IMR-90 (cell line): ENCODE data around the gene TMEM176B. TPM values are rescaled to one million over a fixed set of nuclear protein-coding genes. Genes with fewer than 3 reads are reported as not detected.

Experiments
- ATAC-seq: fragments of 200-7000 bp; cut with Tn5 transposase; 2 replicates; pipeline ENCODE4 v1.9.1; 2020; ENCODE audit warnings: low read depth, mild to moderate bottlenecking, moderate library complexity
- BruUV-seq: library from RNA; stranded (reverse); fragments of 400-500 nt; replicated peaks from 2 replicates; lab custom pipeline; 2021; lab: Mats Ljungman, UMichigan
- CTCF ChIA-PET: fragments of 300-600 bp; formaldehyde crosslinking; extraction: SDS; loops from one replicate; lab custom pipeline; 2021; ENCODE audit warnings: antibody characterized with exemption; lab: Yijun Ruan, JAX
- POLR2A ChIA-PET: fragments of 300-600 bp; sonication (Branson Sonifier 250); formaldehyde crosslinking; loops from one replicate; lab custom pipeline; 2022; ENCODE audit warnings: antibody characterized with exemption; ENCODE audit not compliant: unreplicated experiment; lab: Charles Lee
- DNase-seq: peaks from one replicate; pipeline ENCODE4 v3.0.0; 2013
- H2AFZ ChIP-seq: replicated peaks from 2 replicates; pipeline ENCODE3; 2013; ENCODE audit warnings: low read length, mild to moderate bottlenecking; ENCODE audit not compliant: poor library complexity
- H2AK5ac ChIP-seq: 2 replicates; pipeline ENCODE4 v1.6.1; 2013; ENCODE audit warnings: low read depth, low read length, inconsistent platforms
- H2AK9ac ChIP-seq: replicated peaks from 2 replicates; pipeline ENCODE3; 2013; ENCODE audit warnings: mild to moderate bottlenecking, low read depth, low read length, moderate library complexity; ENCODE audit not compliant: poor library complexity
- H2BK120ac ChIP-seq: 2 replicates; pipeline ENCODE4 v1.6.1; 2013; ENCODE audit warnings: low read depth, low read length, inconsistent platforms
- H2BK15ac ChIP-seq: 3 replicates; pipeline ENCODE4 v1.6.1; 2013; ENCODE audit warnings: low read depth, low read length, inconsistent platforms
- H2BK20ac ChIP-seq: 2 replicates; pipeline ENCODE4 v1.6.1; 2013; ENCODE audit warnings: low read depth, mild to moderate bottlenecking, inconsistent platforms, low read length, moderate library complexity
- H2BK5ac ChIP-seq: 2 replicates; pipeline ENCODE4 v1.6.1; 2013; ENCODE audit warnings: mild to moderate bottlenecking, low read depth, low read length, inconsistent platforms; ENCODE audit not compliant: poor library complexity, severe bottlenecking
- H3K14ac ChIP-seq: replicated peaks from 2 replicates; pipeline ENCODE4 v1.6.1; 2013; ENCODE audit warnings: low read depth, low read length, inconsistent platforms
- H3K18ac ChIP-seq: 2 replicates; pipeline ENCODE4 v1.6.1; 2013; ENCODE audit warnings: low read depth, low read length, control low read depth
- H3K23ac ChIP-seq: 2 replicates; pipeline ENCODE4 v1.6.1; 2013; ENCODE audit warnings: low read depth, low read length, inconsistent platforms
- H3K27ac ChIP-seq: 2 replicates; pipeline ENCODE4 v1.5.1; 2013; ENCODE audit warnings: mild to moderate bottlenecking, control low read depth, low read length; ENCODE audit not compliant: insufficient read depth
- H3K27me3 ChIP-seq: 2 replicates; pipeline ENCODE4 v1.6.1; 2013; ENCODE audit warnings: low read length; ENCODE audit not compliant: control insufficient read depth, insufficient read depth
- H3K36me3 ChIP-seq: 2 replicates; pipeline ENCODE4 v1.6.1; 2013; ENCODE audit warnings: low read length, mixed read lengths; ENCODE audit not compliant: control insufficient read depth, insufficient read depth
- H3K4ac ChIP-seq: 2 replicates; pipeline ENCODE4 v1.6.1; 2013; ENCODE audit warnings: low read depth, low read length, inconsistent platforms
- H3K4me1 ChIP-seq: 2 replicates; pipeline ENCODE4 v1.6.1; 2013; ENCODE audit warnings: low read length, mixed read lengths; ENCODE audit not compliant: control insufficient read depth, insufficient read depth
- H3K4me2 ChIP-seq: 2 replicates; pipeline ENCODE4 v1.6.1; 2013; ENCODE audit warnings: low read depth, mild to moderate bottlenecking, control low read depth, low read length, moderate library complexity
- H3K4me3 ChIP-seq: 2 replicates; pipeline ENCODE4 v1.5.1; 2013; ENCODE audit warnings: low read depth, mild to moderate bottlenecking, control low read depth, low read length, moderate library complexity; ENCODE audit not compliant: insufficient read depth
- H3K56ac ChIP-seq: 2 replicates; pipeline ENCODE4 v1.6.1; 2013; ENCODE audit warnings: low read length, inconsistent platforms; ENCODE audit not compliant: insufficient read depth; ENCODE audit errors: extremely low read depth
- H3K79me1 ChIP-seq, 2 experiments: 2 replicates each; pipeline ENCODE4 v1.6.1; 2013; ENCODE audit warnings: low read length in 2 of 2, inconsistent platforms in 1 of 2, low read depth in 1 of 2
- H3K9ac ChIP-seq: 2 replicates; pipeline ENCODE4 v1.6.1; 2013; ENCODE audit warnings: low read depth, low read length, control low read depth
- H3K9me1 ChIP-seq: 2 replicates; pipeline ENCODE4 v1.6.1; 2013; ENCODE audit warnings: low read length, inconsistent platforms; ENCODE audit not compliant: insufficient read depth
- H3K9me3 ChIP-seq: 2 replicates; pipeline ENCODE4 v1.6.1; 2013; ENCODE audit warnings: low read length; ENCODE audit not compliant: control insufficient read depth, insufficient read depth
- H4K20me1 ChIP-seq: 2 replicates; pipeline ENCODE4 v1.6.1; 2013; ENCODE audit warnings: low read length, inconsistent platforms; ENCODE audit not compliant: insufficient read depth
- H4K5ac ChIP-seq: 2 replicates; pipeline ENCODE4 v1.6.1; 2013; ENCODE audit warnings: mild to moderate bottlenecking, low read depth, low read length, control low read depth
- H4K8ac ChIP-seq, 2 experiments: 2 replicates each; pipeline ENCODE4 v1.6.1; 2013; ENCODE audit warnings: low read depth in 2 of 2, low read length in 2 of 2, control low read depth in 1 of 2, inconsistent platforms in 1 of 2
- H4K91ac ChIP-seq: 2 replicates; pipeline ENCODE4 v1.6.1; 2013; ENCODE audit warnings: low read depth, low read length, inconsistent platforms; ENCODE audit not compliant: insufficient read depth
- NFE2L2 ChIP-seq: fragments of 150-350 bp; IDR thresholded peaks from 2 replicates; pipeline ENCODE4 v1.6.1; 2016; ENCODE audit warnings: low read depth, mild to moderate bottlenecking, low read length
- WGBS, 2 experiments: methylation state at CpG; one replicate each; pipeline versions ENCODE4 v1.1.5 to v1.1.7; 2013; ENCODE audit warnings: missing lambda C conversion rate in 2 of 2; ENCODE audit not compliant: insufficient read length in 1 of 2; ENCODE audit errors: extremely low coverage in 2 of 2; 5-methylcytosine and 5-hydroxymethylcytosine counted together
- dilution Hi-C: fragments of 300-500 bp; cut with HindIII; formaldehyde crosslinking; loops from one replicate; pipeline ENCODE4 v1.14.3; 2018; ENCODE audit warnings: low sequenced_read_pairs; ENCODE audit not compliant: unreplicated experiment
- in situ Hi-C: fragments of 300-500 bp; cut with MboI; formaldehyde crosslinking; loops from 3 replicates; pipeline ENCODE4 v1.14.3; 2019; ENCODE audit warnings: low sequenced_read_pairs, inconsistent platforms, mixed read lengths
- intact Hi-C: fragments of 100-400 bp; cut with micrococcal nuclease; formaldehyde crosslinking; loops from 2 replicates; pipeline ENCODE4 v1.10.0; 2022
- polyA plus RNA-seq, 3 experiments: library from polyadenylated mRNA; depleted of rRNA; stranded (reverse); fragments of >200 nt; gene quantifications; 2 replicates each; pipeline ENCODE4 v1.2.3, GENCODE V29; 2012; ENCODE audit warnings: low replicate concordance in 1 of 3
- total RNA-seq: library from RNA; depleted of rRNA; stranded (reverse); fragments of >200 nt; gene quantifications from 2 replicates; pipeline ENCODE4 v1.2.3, GENCODE V29; 2012

TMEM176B gene
- total and polyA plus RNA-seq, 2 of the 4 experiments (the other 2 are of a cell fraction): not detected

DNA sequence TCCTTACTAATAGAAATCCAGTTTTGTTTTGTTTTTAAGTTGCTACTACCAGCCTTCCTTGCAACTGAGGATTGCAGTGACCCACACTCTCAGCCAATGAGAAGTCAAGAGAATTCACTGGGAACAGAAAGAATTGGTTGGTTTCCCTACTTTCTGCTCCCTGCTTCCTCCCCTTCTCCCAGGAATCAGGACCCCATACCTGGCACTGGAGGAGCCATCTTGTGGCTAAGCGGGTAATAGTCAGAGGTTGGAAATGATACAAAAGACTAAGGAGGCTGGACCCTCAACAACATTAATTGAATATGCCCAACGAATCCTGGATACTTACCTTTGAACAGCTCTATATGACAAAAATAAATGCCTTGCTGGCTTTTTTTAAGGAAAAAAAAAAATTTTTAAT, 6.7 kb upstream of the TMEM176B start:
- no peaks in the 10 kb centered on the region for H3K4me1 ChIP-seq

More for the DNA sequence above, 6.7 kb upstream of the TMEM176B start:
- Histone ChIP-seq H3K27ac (no peak overlapping the region), H3K4me2 (no peak overlapping the region), H4K91ac (no peak overlapping the region), H3K79me1 (no peaks in the 10 kb centered on the region), H2AFZ (no peak overlapping the region), H3K56ac (no peak overlapping the region), H3K18ac (no peak overlapping the region), H2BK20ac (no peak overlapping the region), H4K8ac (no peak overlapping the region), H3K9me3 (peaks cover 11% of the 10 kb centered on the region), H3K36me3 (peaks cover 3% of the 10 kb centered on the region; the same call in 1 of the 2 replicates), H3K9me1 (no peaks in the 10 kb centered on the region), H2BK120ac (no peak overlapping the region), H3K9ac (no peak overlapping the region), H2AK5ac (no peak overlapping the region), H3K4me3 (no peak overlapping the region), H3K4ac (no peak overlapping the region), H2BK15ac (no peak overlapping the region), H2BK5ac (no peak overlapping the region), H3K23ac (no peak overlapping the region), H3K27me3 (peaks cover 8% of the 10 kb centered on the region; the same call in 1 of the 2 replicates), H4K5ac (no peak overlapping the region), H2AK9ac (no peak overlapping the region), H4K20me1 (no peaks in the 10 kb centered on the region), H3K14ac (no peak overlapping the region)
- WGBS, 2 experiments: no CpG with 5 or more reads among the region's 2 CpGs
- DNase-seq: no peak
- dilution Hi-C loops: no loop called here
- ChIA-PET CTCF (no interaction called here), POLR2A (no interaction called here)
- TF ChIP-seq NFE2L2: no peak
- in situ Hi-C loops: no loop called here
- intact Hi-C loops: no loop called here
- ATAC-seq: no peak
- no TSS peak for BruUV-seq
